ENCODE results near the gene FASTK.
A peak's percentile ranks its signal among the peaks of the same experiment; 100 is the strongest.

Gene FASTK

GRCh38 chr7:151056666-151057505 lies 23.7 kb downstream of the FASTK start:
- TF ChIP-seq CTCF (IDR thresholded peaks at IDR 0.05; ENCODE audit: control insufficient read depth, insufficient read depth, low read depth, low read length, missing control alignments): no peak
- no peak for DNase-seq (ENCODE audit: low read depth)
- peak overlapping the region; percentile 57 for H3K4me3 ChIP-seq (ENCODE audit: control insufficient read depth, low read depth, low read length)

DNA sequence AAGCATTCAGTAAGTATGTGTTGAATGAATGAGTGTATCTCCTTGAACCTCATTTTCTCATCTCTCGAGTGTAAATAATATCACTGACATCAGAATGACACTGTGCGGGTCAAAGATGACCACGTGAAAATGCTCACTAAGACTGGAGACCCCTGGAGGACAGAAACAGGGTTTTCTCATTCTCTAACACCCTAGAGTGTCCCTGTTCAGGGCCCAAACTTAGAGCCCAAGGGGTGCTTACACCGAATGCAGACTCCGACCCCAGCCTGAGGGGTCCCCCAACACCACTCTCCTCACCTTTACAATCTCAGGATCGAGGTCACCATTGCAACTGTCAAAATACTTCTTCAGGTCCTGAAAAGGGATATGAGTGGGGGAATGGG lies 24.3 kb downstream of the FASTK start:
- H3K4me3 ChIP-seq (ENCODE audit: control insufficient read depth, low read depth, low read length): no peak overlapping the region
- no peak for DNase-seq (ENCODE audit: low read depth)
- TF ChIP-seq CTCF (IDR thresholded peaks at IDR 0.05; ENCODE audit: control insufficient read depth, insufficient read depth, low read depth, low read length, missing control alignments): no peak

GRCh38 chr7:151053751-151054150 lies 26.9 kb downstream of the FASTK start:
- no peak for TF ChIP-seq CTCF (IDR thresholded peaks at IDR 0.05; ENCODE audit: control insufficient read depth, insufficient read depth, low read depth, low read length, missing control alignments)
- DNase-seq (ENCODE audit: low read depth): no peak
- no peak overlapping the region for H3K4me3 ChIP-seq (ENCODE audit: control insufficient read depth, low read depth, low read length)

DNA sequence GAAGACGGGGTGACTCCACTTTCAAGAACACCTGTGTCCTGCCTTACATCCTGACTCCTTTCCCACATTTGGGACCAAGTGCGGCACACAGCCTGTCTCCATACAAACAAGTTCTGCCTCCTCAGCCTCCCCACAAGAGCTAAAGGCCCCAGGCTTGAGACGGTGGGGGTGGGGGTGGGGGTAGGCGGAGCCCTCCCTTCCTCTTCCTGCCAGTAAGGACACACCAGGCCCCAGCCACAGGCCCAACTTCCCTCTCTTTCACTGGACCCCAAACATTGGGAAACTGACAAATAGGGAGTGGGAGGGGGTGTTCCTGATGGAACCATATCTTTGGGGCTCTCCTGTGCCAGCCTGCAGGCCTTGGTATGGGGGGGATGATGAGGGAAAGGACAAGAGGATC lies 27.5 kb downstream of the FASTK start:
- no peak overlapping the region for H3K4me3 ChIP-seq (ENCODE audit: control insufficient read depth, low read depth, low read length)
- TF ChIP-seq CTCF (IDR thresholded peaks at IDR 0.05; ENCODE audit: control insufficient read depth, insufficient read depth, low read depth, low read length, missing control alignments): no peak
- DNase-seq (ENCODE audit: low read depth): no peak

- no peak for DNase-seq (ENCODE audit: low read depth)
- H3K4me3 ChIP-seq (ENCODE audit: control insufficient read depth, low read depth, low read length): no peak overlapping the region
- TF ChIP-seq CTCF (IDR thresholded peaks at IDR 0.05; ENCODE audit: control insufficient read depth, insufficient read depth, low read depth, low read length, missing control alignments): no peak
Observed at GRCh38 chr7:151051108-151051507, 29.5 kb downstream of the FASTK start.

DNA sequence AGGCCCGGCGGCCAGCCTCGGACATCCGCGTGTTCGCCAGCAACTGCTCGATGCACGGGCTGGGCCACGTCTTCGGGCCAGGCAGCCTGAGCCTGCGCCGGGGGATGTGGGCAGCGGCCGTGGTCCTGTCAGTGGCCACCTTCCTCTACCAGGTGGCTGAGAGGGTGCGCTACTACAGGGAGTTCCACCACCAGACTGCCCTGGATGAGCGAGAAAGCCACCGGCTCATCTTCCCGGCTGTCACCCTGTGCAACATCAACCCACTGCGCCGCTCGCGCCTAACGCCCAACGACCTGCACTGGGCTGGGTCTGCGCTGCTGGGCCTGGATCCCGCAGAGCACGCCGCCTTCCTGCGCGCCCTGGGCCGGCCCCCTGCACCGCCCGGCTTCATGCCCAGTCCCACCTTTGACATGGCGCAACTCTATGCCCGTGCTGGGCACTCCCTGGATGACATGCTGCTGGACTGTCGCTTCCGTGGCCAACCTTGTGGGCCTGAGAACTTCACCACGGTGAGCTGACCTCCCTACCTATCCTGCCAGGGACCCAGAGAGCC lies 31.6 kb downstream of the FASTK start:
- no peak for TF ChIP-seq CTCF (IDR thresholded peaks at IDR 0.05; ENCODE audit: control insufficient read depth, insufficient read depth, low read depth, low read length, missing control alignments)

More for the DNA sequence above, 31.6 kb downstream of the FASTK start:
- DNase-seq (ENCODE audit: low read depth): no peak
- H3K4me3 ChIP-seq (ENCODE audit: control insufficient read depth, low read depth, low read length): no peak overlapping the region
